ENCODE results near the gene PDZD2. TPM values are rescaled to one million over a fixed set of nuclear protein-coding genes. Genes with fewer than 3 reads are reported as not detected.

The PDZD2 gene
- polyA plus RNA-seq, 3 donors, result 0.10 TPM; not detected in 2

DNA sequence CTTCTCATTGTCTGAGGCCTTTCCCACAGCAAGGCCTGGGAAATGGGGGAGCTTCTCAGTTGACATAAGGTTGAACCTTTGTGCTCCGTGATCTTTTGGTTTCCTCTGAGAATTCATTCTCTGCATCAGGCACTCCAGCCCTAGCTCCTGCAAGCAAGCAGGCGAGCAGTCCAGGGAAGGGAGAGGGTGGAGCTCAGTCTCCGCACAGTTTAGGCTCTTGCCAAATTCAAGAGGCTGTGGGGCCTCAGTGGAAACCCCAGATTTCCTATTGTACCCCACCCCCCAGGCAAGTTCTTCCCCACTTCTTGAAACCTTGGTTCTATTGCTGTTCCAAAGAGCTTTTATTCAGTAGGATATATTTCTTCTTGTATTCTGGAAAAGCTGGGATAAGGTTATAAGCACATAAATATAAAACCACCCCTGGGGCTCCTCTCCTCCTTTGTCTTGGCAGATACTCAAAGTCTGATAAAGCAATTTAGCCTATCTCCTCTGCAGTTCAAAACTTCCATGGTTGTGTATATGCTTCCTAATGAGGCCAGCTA lies 147.2 kb downstream of the PDZD2 start:
- Histone ChIP-seq H3K9me3 (replicated peaks in 1 of 2; ENCODE audit: control insufficient read depth in 1 of 2, insufficient read depth in 1 of 2, low read length in 2 of 2) (no peaks in the 10 kb centered on the region), H3K79me2 (ENCODE audit: insufficient read depth, low read length) (no peaks in the 10 kb centered on the region), H4K20me1 (ENCODE audit: insufficient read depth, low read length) (no peaks in the 10 kb centered on the region), H3K36me3 (replicated peaks in 1 of 2; ENCODE audit: control insufficient read depth in 1 of 2, insufficient read depth in 2 of 2, low read length in 2 of 2) (no peaks in the 10 kb centered on the region), H3K4me1 (ENCODE audit: control insufficient read depth in 1 of 2, insufficient read depth in 2 of 2, low read length in 2 of 2) (no peaks in the 10 kb centered on the region), H3K27ac (ENCODE audit: low read depth in 1 of 2, low read length in 2 of 2) (no peak overlapping the region), H2AFZ (ENCODE audit: insufficient read depth, low read depth, low read length, poor library complexity, severe bottlenecking) (no peak overlapping the region), H3K9ac (ENCODE audit: insufficient read depth, low read length, poor library complexity, severe bottlenecking) (no peak overlapping the region), H3K4me3 (replicated peaks in 1 of 3; ENCODE audit: low read depth in 2 of 3, low read length in 3 of 3) (no peak overlapping the region), H3K27me3 (ENCODE audit: control insufficient read depth in 2 of 2, insufficient read depth in 2 of 2, low read length in 2 of 2) (no peaks in the 10 kb centered on the region), H3K4me2 (replicated peaks; ENCODE audit: extremely low read depth, low read length, poor library complexity, severe bottlenecking) (no peak overlapping the region)
- intact Hi-C loops (cut with micrococcal nuclease), result no loop called here
- Mint-ChIP-seq H3K4me3 (no peak overlapping the region), H3K4me1 (no peaks in the 10 kb centered on the region), H3K27me3 (ENCODE audit: low read depth in 3 of 3) (peaks cover 0 to 3% (median 0%) of the 10 kb centered on the region in 3 donors), H3K27ac (no peak overlapping the region), H3K36me3 (no peaks in the 10 kb centered on the region), H3K9me3 (peaks cover 0 to 17% (median 6%) of the 10 kb centered on the region in 7 donors)
- no peak for DNase-seq
- WGBS (ENCODE audit: insufficient coverage), result no CpG with 5 or more reads among the region's 3 CpGs
- no peak for TF ChIP-seq CTCF (IDR thresholded peaks at IDR 0.05)

DNA sequence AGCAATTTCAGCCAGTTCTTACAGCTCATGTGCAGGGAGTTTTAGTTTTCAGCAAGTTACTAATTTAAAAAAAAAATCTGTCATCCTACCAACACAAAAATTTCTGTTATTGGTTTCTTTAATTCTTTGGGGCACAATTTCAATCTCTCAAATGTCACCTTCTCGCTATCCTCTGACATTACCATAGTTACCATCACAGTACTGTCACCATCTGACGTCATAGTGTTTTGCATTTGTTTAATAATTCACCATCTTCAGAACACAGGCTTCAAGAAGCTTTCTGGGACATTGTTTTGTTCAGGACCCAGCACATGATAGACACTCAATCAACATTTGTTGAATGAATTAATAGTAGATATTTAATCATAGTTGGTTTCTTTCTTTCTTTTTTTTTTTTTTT lies 155.1 kb downstream of the PDZD2 start:
- H3K4me1 Mint-ChIP-seq, result no peaks in the 10 kb centered on the region
- no peaks in the 10 kb centered on the region for H3K4me1 ChIP-seq (ENCODE audit: control insufficient read depth in 1 of 2, insufficient read depth in 2 of 2, low read length in 2 of 2)

More for the DNA sequence above, 155.1 kb downstream of the PDZD2 start:
- H3K9me3 ChIP-seq (replicated peaks in 1 of 2; ENCODE audit: control insufficient read depth in 1 of 2, insufficient read depth in 1 of 2, low read length in 2 of 2), result no peaks in the 10 kb centered on the region
- no peaks in the 10 kb centered on the region for H3K27me3 ChIP-seq (ENCODE audit: control insufficient read depth in 2 of 2, insufficient read depth in 2 of 2, low read length in 2 of 2)
- no peak overlapping the region for H3K27ac Mint-ChIP-seq
- H4K20me1 ChIP-seq (ENCODE audit: insufficient read depth, low read length), result no peaks in the 10 kb centered on the region
- peaks cover 0 to 3% (median 3%) of the 10 kb centered on the region in 3 donors for H3K27me3 Mint-ChIP-seq (ENCODE audit: low read depth in 3 of 3)
- no peaks in the 10 kb centered on the region for H3K79me2 ChIP-seq (ENCODE audit: insufficient read depth, low read length)
- no peaks in the 10 kb centered on the region for H3K36me3 Mint-ChIP-seq
- no peak for DNase-seq
- WGBS (ENCODE audit: insufficient coverage), result no CpG with 5 or more reads among the region's 2 CpGs
- no peak overlapping the region for H3K4me3 Mint-ChIP-seq
- H3K9ac ChIP-seq (ENCODE audit: insufficient read depth, low read length, poor library complexity, severe bottlenecking), result no peak overlapping the region
- H3K36me3 ChIP-seq (replicated peaks in 1 of 2; ENCODE audit: control insufficient read depth in 1 of 2, insufficient read depth in 2 of 2, low read length in 2 of 2), result no peaks in the 10 kb centered on the region
- H3K4me2 ChIP-seq (replicated peaks; ENCODE audit: extremely low read depth, low read length, poor library complexity, severe bottlenecking), result no peak overlapping the region
- no peak overlapping the region for H2AFZ ChIP-seq (ENCODE audit: insufficient read depth, low read depth, low read length, poor library complexity, severe bottlenecking)
- H3K9me3 Mint-ChIP-seq, result peaks cover 0 to 15% (median 8%) of the 10 kb centered on the region in 7 donors
- H3K4me3 ChIP-seq (replicated peaks in 1 of 3; ENCODE audit: low read depth in 2 of 3, low read length in 3 of 3), result no peak overlapping the region
- TF ChIP-seq CTCF (IDR thresholded peaks at IDR 0.05), result no peak
- intact Hi-C loops (cut with micrococcal nuclease), result no loop called here
- H3K27ac ChIP-seq (ENCODE audit: low read depth in 1 of 2, low read length in 2 of 2), result no peak overlapping the region

Data from CD14-positive monocyte (primary cell).